ENCODE data around the gene C14orf132. TPM values are rescaled to one million over a fixed set of nuclear protein-coding genes. Genes with fewer than 3 reads are reported as not detected.
A peak's percentile ranks its signal among the peaks of the same experiment; 100 is the strongest.

Gene C14orf132
- total RNA-seq, 1 experiment from 2014 or later = 12.5 TPM

DNA sequence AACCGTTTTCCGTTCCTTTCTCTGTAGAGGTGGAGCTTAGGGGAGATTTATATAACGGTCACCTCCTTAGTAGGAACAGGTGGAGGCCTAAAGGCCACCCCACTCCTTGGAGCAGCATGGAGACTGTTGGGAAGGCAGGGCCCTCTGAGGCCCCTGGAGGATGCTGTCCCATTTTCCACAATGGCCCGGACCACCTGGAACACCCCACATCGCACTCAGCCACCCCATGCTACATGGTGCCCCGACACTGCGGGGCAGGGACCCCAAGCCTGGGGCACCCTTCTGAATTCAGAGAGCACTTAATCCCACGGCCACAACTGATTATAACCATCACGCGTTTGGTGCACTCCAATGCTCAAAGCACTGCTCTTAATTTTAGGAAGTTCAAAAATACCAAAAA lies 41.4 kb downstream of the C14orf132 start:
- H3K36me3 ChIP-seq (replicated peaks; ENCODE audit: control insufficient read depth, insufficient read depth, low read length) = no peaks in the 10 kb centered on the region
- no peaks in the 10 kb centered on the region for H3K27me3 ChIP-seq (ENCODE audit: control insufficient read depth, insufficient read depth, low read length)
- DNase-seq = no peak
- H3K4me3 ChIP-seq (ENCODE audit: insufficient read depth, low read depth, low read length) = no peak overlapping the region

DNA sequence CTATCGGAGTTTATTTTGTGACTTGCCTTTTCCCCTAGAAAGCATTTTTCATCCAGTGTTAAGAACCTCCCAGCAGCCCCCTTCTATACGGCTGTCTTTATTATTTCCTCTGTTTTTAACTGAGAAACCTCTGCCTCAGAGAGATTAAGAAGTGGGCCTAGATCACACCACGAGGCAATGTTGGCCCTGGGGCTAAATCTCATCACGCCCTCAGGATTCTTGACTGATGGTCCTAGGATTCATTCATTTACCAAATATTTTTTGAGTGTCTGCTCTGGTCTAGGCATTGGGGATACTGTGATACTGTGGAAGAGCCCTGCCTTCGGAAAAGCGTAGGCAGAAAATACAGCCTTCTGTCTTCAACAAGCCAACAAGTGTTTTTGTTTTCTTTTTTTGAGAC lies 42.1 kb downstream of the C14orf132 start:
- DNase-seq = no peak
- H3K27me3 ChIP-seq (ENCODE audit: control insufficient read depth, insufficient read depth, low read length) = no peaks in the 10 kb centered on the region
- H3K4me3 ChIP-seq (ENCODE audit: insufficient read depth, low read depth, low read length) = no peak overlapping the region
- H3K36me3 ChIP-seq (replicated peaks; ENCODE audit: control insufficient read depth, insufficient read depth, low read length) = no peaks in the 10 kb centered on the region

DNA sequence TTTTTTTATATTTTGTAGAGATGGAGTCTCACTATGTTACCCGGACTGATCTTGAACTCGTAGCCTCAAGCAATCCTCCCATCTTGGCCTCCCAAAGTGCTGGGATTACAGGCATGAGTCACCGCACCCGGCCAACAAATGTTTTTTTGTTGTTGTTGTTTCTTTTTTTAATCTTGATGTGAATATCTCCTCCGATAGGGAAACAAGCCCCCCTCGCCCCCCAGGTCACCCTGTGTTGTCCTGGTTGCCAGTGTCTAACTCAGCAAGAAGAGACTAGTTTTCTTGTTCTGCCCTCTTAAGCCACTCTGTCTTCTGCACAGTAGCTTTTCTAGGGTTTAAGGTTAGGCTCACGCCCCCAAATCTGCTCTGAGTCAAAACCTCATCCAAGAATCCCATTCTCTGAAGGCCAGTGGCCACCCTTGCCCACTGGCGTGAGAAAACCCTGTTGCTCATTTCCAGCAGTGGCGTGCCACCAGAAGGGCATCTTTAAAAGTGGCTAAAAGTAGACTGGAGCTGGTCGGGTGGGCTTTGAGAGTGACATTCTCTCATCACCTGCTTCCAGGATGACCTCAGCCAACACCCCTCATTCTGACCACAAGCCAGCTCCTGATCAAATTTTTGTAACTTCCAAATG lies 42.7 kb downstream of the C14orf132 start:
- Histone ChIP-seq H3K27me3 (ENCODE audit: control insufficient read depth, insufficient read depth, low read length) (no peaks in the 10 kb centered on the region), H3K4me3 (ENCODE audit: insufficient read depth, low read depth, low read length) (no peak overlapping the region), H3K36me3 (replicated peaks; ENCODE audit: control insufficient read depth, insufficient read depth, low read length) (no peaks in the 10 kb centered on the region)
- DNase-seq = no peak

DNA sequence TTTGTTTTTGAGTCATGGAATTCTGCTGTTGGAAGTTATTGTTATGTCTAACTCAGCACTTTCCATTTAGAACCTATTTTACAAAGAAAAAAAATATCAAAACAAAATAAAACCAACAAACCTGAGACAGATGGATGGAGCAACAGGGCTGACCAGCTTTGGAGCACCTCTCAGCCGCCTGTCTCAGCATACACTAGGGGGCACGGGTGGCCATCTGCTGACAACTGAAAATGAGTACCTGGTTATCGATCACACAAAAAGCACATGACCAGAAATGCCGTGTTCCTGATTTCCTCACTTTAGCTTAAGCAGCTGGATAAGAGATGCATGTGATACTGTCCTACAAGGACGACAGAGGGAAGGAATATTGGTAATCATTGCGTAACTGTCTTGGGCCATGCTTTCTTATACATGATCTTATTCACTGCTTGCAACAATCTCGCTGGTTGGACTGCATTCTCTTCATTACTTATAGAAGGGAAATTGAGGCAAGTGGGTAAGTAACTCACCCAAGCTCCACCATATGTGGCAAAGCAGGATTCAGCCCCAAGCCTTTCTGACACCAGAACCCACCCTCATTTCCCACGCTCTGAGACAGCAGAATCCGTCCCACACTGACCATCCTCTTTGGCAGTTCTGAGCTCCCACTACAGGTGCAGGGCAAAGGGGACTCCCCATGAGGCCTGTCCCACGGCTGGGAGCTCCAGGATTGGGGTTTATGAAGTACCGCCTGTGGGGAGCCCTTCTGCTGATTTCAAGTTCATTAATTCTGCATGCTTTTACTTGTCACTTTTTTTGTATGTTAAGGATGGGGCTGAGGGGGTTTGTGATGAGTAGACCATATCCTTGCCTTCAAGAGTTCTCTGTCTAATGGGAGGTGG lies 43.5 kb downstream of the C14orf132 start:
- Histone ChIP-seq H3K4me3 (ENCODE audit: insufficient read depth, low read depth, low read length) (no peak overlapping the region), H3K27me3 (ENCODE audit: control insufficient read depth, insufficient read depth, low read length) (no peaks in the 10 kb centered on the region), H3K36me3 (replicated peaks; ENCODE audit: control insufficient read depth, insufficient read depth, low read length) (0 out of 2 replicates have a peak, but pooled peaks cover 1% of the 10 kb centered on the region)
- no peak for DNase-seq

DNA sequence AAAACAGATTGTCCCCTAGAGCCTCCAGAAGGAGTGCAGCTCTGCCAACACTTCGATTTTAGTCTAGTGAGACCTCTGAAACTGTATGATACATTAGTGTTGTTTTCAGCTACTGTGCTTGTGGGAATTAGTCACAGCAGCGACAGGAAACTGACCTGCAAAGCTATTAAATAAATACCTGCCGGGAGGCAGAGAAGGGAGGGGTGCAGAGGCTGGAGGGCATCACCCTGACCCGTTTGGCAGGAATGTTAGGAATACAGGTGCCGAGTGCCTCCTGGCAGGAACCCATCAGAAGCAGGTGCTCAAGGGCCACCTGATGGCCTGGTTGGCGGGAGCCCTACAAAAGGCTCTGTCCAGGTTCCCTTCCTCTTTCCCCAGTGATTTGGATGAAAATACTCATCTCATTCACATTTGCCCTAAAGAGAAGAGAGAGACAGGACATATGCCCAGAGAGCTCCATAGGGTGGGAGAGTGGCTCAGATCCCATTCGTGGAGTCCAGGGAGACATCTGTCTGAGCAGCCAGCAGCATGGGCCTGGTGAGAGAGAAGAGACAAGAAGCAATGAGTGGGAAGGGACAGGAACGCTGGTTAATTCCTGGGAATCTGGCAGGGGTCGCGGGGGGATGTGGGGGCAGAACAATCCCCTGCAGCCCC lies 44.6 kb downstream of the C14orf132 start:
- Histone ChIP-seq H3K27me3 (ENCODE audit: control insufficient read depth, insufficient read depth, low read length) (no peaks in the 10 kb centered on the region), H3K4me3 (ENCODE audit: insufficient read depth, low read depth, low read length) (no peak overlapping the region), H3K36me3 (replicated peaks; ENCODE audit: control insufficient read depth, insufficient read depth, low read length) (0 out of 2 replicates have a peak, but pooled peaks cover 1% of the 10 kb centered on the region)
- DNase-seq = no peak

DNA sequence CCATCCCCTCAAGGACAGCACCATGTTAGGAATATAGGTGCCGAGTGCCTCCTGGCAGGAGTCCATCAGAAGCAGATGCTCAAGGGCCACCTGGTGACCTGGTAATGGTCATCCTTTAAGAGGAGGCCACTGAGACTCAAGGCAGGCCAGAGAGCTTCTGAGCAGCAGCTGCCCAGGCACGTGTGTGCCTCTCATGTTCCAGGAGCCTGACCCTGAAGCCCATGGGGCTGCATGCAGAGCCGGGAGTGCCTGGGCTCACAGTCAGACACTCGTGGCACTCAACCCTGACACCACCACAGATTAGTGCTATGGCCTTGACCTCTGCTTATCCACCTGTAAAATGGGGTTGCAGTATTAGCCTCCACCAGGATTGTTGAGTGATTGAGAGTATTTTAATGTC lies 45.6 kb downstream of the C14orf132 start:
- 0 out of 2 replicates have a peak, but pooled peaks cover 1% of the 10 kb centered on the region for H3K36me3 ChIP-seq (replicated peaks; ENCODE audit: control insufficient read depth, insufficient read depth, low read length)
- DNase-seq = no peak
- H3K27me3 ChIP-seq (ENCODE audit: control insufficient read depth, insufficient read depth, low read length) = no peaks in the 10 kb centered on the region
- no peak overlapping the region for H3K4me3 ChIP-seq (ENCODE audit: insufficient read depth, low read depth, low read length)

DNA sequence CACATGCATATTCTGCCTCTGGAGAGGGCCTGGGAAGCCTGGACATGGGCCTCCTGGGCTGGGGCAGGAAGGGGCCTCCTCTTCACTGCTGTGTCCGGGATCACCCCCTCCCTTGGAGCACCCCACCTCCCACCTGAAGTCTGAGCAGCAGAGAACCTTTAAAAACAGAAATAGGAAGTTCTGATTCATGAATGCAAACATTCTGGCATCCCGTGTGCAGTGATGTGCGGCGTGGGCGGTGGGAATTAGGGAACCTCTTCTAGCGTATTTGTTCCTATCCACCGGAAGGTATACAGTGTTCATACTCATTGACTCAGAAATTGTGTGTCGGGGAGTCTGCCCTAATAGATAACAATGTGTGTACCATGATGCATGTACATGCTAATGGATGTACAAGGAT lies 46.2 kb downstream of the C14orf132 start:
- Histone ChIP-seq H3K36me3 (replicated peaks; ENCODE audit: control insufficient read depth, insufficient read depth, low read length) (0 out of 2 replicates have a peak, but pooled peaks cover 1% of the 10 kb centered on the region), H3K4me3 (ENCODE audit: insufficient read depth, low read depth, low read length) (no peak overlapping the region), H3K27me3 (ENCODE audit: control insufficient read depth, insufficient read depth, low read length) (no peaks in the 10 kb centered on the region)
- no peak for DNase-seq

DNA sequence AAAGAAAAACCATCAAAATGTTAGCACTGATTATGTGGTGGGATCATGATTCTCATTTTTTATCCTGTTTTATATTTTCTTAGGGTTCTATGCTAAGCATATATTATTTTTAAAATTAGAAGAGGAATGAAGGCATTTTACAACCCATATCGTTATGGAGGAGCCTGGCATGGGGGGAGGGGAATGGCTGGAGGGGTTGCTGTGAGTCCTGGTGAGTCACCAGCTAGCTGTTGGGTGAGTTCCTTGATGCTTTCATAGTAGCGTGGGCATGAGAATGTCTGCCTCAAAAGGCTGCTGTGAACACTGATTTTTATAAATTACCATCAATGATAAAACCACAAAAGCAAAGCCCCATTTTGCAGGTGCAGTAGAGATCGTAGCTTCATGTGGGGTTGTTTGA lies 46.9 kb downstream of the C14orf132 start:
- no peak for DNase-seq
- Histone ChIP-seq H3K36me3 (replicated peaks; ENCODE audit: control insufficient read depth, insufficient read depth, low read length) (0 out of 2 replicates have a peak, but pooled peaks cover 1% of the 10 kb centered on the region), H3K4me3 (ENCODE audit: insufficient read depth, low read depth, low read length) (no peak overlapping the region), H3K27me3 (ENCODE audit: control insufficient read depth, insufficient read depth, low read length) (no peaks in the 10 kb centered on the region)

DNA sequence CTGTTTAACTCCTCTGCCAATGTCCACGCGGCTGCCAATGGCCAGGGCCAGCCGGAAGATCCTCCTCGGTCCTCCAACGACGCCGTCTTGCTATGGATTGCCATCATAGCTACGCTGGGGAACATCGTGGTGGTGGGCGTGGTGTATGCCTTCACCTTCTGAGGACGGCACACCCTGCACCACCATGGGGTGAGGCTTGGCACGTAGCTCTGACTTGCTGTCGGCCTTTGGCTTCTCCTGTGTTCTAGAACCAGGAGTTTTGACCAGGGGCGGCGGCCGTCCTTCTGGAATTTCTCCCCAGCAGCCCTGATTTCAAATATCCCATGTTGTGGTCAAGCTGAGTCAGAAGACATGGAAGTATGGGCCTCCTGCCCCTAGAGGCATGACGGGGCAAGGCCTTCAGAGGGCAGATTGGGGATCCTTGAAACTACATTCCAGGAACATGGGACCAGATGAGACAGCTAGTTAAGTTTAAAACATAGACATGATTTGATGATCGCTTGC lies 47.5 kb downstream of the C14orf132 start:
- DNase-seq = no peak
- no peak overlapping the region for H3K4me3 ChIP-seq (ENCODE audit: insufficient read depth, low read depth, low read length)

DNA sequence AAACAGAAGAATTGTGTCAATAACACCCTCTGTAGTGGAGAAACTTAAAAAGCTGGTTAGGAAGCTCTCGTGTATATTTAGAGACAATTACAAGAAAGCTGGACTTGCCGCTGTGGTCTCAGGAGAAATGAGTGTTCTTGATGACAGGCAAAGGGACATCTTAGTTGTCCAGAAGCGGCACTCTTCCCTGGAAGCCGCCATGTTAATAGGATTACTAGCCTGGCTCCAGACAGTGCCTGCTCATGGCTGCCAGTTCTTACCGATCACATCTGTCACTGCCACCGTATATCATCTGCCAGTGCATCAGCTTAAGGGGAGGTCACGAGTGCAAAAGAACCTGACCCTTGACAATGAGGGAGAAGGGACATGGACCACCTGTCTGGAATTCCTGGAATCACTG lies 48.9 kb downstream of the C14orf132 start:
- Histone ChIP-seq H3K4me3 (ENCODE audit: insufficient read depth, low read depth, low read length) (no peak overlapping the region), H3K36me3 (replicated peaks; ENCODE audit: control insufficient read depth, insufficient read depth, low read length) (0 out of 2 replicates have a peak, but pooled peaks cover 1% of the 10 kb centered on the region), H3K27me3 (ENCODE audit: control insufficient read depth, insufficient read depth, low read length) (no peaks in the 10 kb centered on the region)
- DNase-seq = no peak

More for the DNA sequence above, 47.5 kb downstream of the C14orf132 start:
- Histone ChIP-seq H3K27me3 (ENCODE audit: control insufficient read depth, insufficient read depth, low read length) (no peaks in the 10 kb centered on the region), H3K36me3 (replicated peaks; ENCODE audit: control insufficient read depth, insufficient read depth, low read length) (0 out of 2 replicates have a peak, but pooled peaks cover 1% of the 10 kb centered on the region)

DNA sequence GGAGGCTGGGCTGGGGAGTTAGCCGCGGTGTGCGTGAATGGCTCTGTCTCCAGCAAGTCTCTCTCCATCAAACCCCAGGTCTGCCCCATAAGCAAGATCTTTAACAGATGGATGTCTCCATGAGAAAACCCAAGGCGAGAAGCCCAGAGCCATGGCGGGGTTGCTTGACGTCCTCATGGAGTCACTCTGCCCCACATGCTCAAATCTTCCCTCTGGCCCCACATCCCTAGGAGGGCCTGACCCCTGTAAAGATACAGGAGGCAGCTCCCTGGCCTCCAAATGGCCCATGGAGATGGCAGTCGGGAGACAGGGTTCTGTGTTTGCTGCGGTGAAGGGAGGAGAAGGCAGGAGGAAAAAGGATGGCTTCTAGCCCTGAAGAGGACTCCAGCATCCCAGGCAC lies 49.3 kb downstream of the C14orf132 start:
- Histone ChIP-seq H3K36me3 (replicated peaks; ENCODE audit: control insufficient read depth, insufficient read depth, low read length) (0 out of 2 replicates have a peak, but pooled peaks cover 1% of the 10 kb centered on the region), H3K27me3 (ENCODE audit: control insufficient read depth, insufficient read depth, low read length) (no peaks in the 10 kb centered on the region), H3K4me3 (ENCODE audit: insufficient read depth, low read depth, low read length) (no peak overlapping the region)
- DNase-seq = no peak

DNA sequence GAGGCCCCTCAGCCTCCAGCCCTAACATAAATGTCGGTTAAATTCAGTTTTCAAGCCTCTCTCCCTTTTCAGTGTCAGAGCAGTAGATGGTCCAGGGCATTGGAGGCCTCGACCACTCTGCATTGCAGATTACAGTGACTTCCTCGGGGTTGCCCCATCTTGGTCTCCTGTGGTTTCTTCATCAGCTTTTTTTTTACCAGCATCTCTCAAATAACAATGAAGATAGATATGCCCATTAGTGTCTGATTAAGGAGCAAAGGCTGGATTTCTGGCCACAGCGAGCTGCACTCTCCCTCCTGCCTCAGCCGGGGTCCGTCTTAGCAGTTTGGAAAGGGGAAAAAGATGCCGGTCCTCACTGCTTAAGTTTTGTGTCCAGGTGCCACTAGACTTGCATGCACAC lies 49.7 kb downstream of the C14orf132 start:
- Histone ChIP-seq H3K27me3 (ENCODE audit: control insufficient read depth, insufficient read depth, low read length) (no peaks in the 10 kb centered on the region), H3K36me3 (replicated peaks; ENCODE audit: control insufficient read depth, insufficient read depth, low read length) (0 out of 2 replicates have a peak, but pooled peaks cover 1% of the 10 kb centered on the region), H3K4me3 (ENCODE audit: insufficient read depth, low read depth, low read length) (no peak overlapping the region)
- no peak for DNase-seq

DNA sequence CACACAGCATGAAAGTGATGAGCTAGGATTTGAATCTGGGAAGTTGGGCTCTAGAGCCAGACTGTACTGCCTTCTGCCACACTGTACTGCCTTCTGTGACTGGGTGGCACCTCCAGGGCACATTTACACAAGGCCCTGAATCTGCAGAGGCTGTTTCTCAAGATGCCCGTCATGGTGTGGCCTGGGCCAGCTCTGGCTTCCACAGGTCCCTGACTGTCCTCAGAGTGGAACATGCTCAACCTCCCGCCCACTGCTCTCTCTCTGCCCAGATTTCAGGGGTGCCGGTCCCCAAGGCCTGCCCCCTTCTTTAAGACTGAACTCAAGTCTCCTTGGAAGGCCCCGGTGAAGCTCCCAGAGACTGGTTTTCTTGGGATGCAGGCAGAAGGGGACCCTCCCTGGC lies 50.2 kb downstream of the C14orf132 start:
- no peaks in the 10 kb centered on the region for H3K27me3 ChIP-seq (ENCODE audit: control insufficient read depth, insufficient read depth, low read length)
- no peak overlapping the region for H3K4me3 ChIP-seq (ENCODE audit: insufficient read depth, low read depth, low read length)
- H3K36me3 ChIP-seq (replicated peaks; ENCODE audit: control insufficient read depth, insufficient read depth, low read length) = 0 out of 2 replicates have a peak, but pooled peaks cover 1% of the 10 kb centered on the region
- DNase-seq = no peak

DNA sequence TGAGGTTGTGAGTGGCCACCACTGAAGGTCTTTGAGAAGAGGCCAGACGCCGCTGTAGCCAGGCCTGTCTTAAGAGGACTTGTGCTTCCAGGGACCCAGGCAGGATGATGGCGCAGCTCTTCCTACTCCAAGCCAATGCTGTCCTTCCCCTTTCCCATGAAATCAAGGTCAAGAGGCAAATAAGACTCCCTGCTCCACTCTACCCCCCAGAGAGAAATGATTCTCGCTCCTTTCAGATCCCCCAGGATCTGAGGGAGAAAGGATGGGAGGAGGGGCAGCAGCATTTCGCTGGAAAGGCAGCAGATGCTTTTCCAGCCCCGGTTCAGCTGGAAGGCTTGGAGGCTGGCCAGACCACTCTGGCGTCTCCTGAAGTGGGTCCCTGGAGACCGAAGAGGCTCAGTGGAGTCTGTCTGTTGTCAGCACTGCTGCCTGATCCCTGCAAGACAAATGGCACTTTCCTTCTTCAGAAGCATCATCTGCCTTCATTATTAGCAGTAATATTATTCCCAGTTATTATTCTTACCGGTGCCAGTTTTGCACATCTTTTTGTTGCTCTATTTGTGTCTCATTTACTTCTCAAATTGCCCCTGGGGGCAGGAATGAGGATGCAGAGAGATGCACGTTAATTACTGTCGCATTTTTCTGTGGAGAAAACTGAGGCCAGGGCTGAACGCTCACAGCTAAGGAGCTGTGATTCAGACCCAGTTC lies 51.4 kb downstream of the C14orf132 start:
- no peaks in the 10 kb centered on the region for H3K27me3 ChIP-seq (ENCODE audit: control insufficient read depth, insufficient read depth, low read length)
- no peak overlapping the region for H3K4me3 ChIP-seq (ENCODE audit: insufficient read depth, low read depth, low read length)
- 0 out of 2 replicates have a peak, but pooled peaks cover 1% of the 10 kb centered on the region for H3K36me3 ChIP-seq (replicated peaks; ENCODE audit: control insufficient read depth, insufficient read depth, low read length)
- peak; percentile 56 for DNase-seq

Measured in H7 (cell line).